DND-41 (cell line): ENCODE results near the gene PTPRK.

ENCODE experiments used
- CTCF ChIP-seq: IDR thresholded peaks from 2 replicates; pipeline ENCODE4 v1.5.1; 2012; ENCODE audit warnings: borderline replicate concordance, low read length, moderate library complexity, mild to moderate bottlenecking; ENCODE audit not compliant: poor library complexity, severe bottlenecking; ENCODE audit errors: extremely low read depth
- EZH2 ChIP-seq: IDR thresholded peaks from 3 replicates; pipeline ENCODE4 v1.6.1; 2012; ENCODE audit warnings: borderline replicate concordance, low read depth, mild to moderate bottlenecking, moderate library complexity, low read length, inconsistent platforms; ENCODE audit not compliant: severe bottlenecking

GRCh38 chr6:128233531-128233930, 286.9 kb downstream of the PTPRK start:
- TF ChIP-seq CTCF (no peak), EZH2 (no peak)
